Measurements from ENCODE around the gene ZNF496.
"Not testable (repeated sequence)": the region's sequence is repeated elsewhere in the genome, so short reads cannot be mapped to it uniquely, and the experiment has no call there.

ZNF496 gene

GRCh38 chr1:247365023-247365422 lies 33.4 kb upstream of the ZNF496 start:
- no peak for DNase-seq (ENCODE audit: insufficient read length, low spot score)
- FAIRE-seq, result no peak
- no peak for TF ChIP-seq POLR2A (IDR thresholded peaks at IDR 0.05; ENCODE audit: low read depth, low read length)

DNA sequence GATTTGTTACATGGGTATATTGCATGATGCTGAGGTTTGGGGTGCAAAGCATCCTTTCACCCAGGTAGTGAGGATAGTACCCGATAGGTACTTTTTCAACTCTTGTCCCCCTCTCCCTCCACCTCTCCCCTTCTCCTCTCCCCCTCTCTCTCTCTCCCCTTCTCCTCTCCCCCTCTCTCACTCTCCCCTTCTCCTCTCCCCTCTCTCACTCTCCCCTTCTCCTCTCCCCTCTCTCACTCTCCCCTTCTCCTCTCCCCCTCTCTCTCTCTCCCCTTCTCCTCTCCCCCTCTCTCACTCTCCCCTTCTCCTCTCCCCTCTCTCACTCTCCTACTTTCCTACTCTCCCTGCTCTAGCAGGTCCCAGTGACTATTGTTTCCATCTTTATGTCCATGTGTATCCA lies 31.3 kb upstream of the ZNF496 start:
- DNase-seq (ENCODE audit: insufficient read length, low spot score); FAIRE-seq: not testable (repeated sequence)

GRCh38 chr1:247362153-247362552 lies 30.5 kb upstream of the ZNF496 start:
- FAIRE-seq (no peak), DNase-seq (ENCODE audit: insufficient read length, low spot score) (no peak)
- no peak for TF ChIP-seq POLR2A (IDR thresholded peaks at IDR 0.05; ENCODE audit: low read depth, low read length)

DNA sequence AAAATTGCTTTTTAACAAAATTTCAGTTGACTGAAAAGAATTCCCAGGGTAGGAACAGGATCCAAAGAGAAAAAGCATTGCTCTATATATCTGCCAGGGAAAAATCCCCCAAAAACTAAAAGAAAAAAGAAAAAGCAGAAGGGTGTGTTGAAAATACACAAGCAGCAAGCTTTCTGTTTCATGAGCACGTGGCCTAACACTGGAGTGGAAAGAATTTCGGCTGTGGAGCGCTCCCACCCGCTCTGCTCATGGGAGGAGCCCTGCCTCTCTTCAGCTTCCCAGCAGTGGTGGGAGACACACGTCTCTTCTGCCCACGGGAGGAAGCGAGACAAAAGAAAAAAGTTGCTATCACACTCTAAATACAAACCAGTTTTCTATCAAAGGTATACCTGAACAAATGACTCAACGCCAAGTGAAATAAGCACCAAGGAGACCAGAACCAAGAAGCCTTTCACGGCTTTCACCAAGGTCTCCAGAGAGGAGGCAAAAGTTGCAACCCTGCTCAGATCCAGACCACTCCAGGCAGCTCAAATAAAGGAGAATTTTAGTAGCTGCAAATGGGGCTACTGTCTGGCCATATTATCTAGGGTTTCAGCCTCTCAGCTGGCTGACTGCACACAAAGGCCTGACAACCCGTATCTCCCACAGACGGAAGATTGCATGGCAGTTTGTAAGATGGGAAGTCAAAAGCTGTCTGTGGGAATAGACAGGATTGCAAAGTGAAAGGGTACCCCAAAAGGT lies 29.5 kb upstream of the ZNF496 start:
- FAIRE-seq, result no peak
- TF ChIP-seq POLR2A (IDR thresholded peaks at IDR 0.05; ENCODE audit: low read depth, low read length), result no peak

DNA sequence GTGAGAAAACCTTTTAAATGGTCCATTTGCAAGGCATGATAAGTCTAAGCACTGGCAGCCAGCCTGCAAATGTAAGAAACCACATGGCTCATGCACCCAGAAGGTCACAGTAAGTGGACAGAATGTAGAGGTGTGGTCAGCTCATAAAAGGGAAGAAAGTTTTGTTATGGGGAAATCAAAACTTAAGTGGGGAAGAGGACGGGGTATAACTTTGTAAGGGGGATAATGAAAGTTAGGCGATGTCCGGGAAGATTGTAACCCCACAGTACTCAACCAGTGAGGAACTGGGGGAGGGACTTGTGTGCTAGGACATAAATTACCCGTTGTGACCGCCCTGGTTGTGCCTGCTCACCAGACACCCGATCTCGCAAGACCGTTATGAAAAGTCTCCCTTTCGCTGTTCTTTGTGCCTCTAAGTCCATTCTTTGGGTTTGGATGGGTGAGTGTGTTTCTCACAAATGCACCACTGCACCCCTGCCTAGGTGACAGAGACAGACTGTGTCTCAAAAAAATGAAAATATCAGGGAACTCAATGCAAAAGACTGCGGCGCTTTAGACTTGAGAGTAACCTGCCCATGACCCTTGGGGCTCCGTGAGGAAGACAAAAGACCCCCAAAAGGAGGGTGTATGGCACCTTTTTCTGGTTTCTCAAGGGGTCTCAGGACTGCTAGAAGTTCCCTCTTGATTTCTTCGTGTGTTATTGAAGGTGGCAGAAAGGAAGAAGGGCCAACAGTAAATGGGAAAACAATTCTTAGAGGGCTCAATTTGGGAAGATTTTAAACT lies 28.6 kb upstream of the ZNF496 start:
- no peak for TF ChIP-seq POLR2A (IDR thresholded peaks at IDR 0.05; ENCODE audit: low read depth, low read length)
- FAIRE-seq (no peak), DNase-seq (ENCODE audit: insufficient read length, low spot score) (no peak)

More for the DNA sequence above, 29.5 kb upstream of the ZNF496 start:
- no peak for DNase-seq (ENCODE audit: insufficient read length, low spot score)

GRCh38 chr1:247359559-247359958 lies 27.9 kb upstream of the ZNF496 start:
- DNase-seq (ENCODE audit: insufficient read length, low spot score) (no peak), FAIRE-seq (no peak)
- TF ChIP-seq POLR2A (IDR thresholded peaks at IDR 0.05; ENCODE audit: low read depth, low read length), result no peak

DNA sequence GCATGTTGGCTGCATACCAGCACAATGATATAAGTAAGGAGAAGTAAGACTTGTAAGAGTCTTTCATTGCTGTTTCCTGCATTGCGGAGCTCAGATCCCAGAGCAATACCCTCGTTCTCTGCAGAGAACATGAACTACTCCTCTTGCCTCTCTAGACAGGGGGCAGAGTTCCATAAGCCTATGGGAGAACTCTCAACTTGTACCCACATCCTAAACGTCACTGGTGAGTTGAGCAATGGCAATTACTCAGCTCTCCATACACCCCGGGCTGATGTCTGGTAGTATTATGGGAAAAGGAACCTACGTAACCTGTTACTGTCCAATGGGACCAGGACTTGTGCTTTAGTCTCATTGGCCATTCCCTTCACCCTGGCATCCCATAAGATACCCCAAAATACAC lies 27.3 kb upstream of the ZNF496 start:
- no peak for DNase-seq (ENCODE audit: insufficient read length, low spot score)
- no peak for FAIRE-seq
- TF ChIP-seq POLR2A (IDR thresholded peaks at IDR 0.05; ENCODE audit: low read depth, low read length), result no peak

DNA sequence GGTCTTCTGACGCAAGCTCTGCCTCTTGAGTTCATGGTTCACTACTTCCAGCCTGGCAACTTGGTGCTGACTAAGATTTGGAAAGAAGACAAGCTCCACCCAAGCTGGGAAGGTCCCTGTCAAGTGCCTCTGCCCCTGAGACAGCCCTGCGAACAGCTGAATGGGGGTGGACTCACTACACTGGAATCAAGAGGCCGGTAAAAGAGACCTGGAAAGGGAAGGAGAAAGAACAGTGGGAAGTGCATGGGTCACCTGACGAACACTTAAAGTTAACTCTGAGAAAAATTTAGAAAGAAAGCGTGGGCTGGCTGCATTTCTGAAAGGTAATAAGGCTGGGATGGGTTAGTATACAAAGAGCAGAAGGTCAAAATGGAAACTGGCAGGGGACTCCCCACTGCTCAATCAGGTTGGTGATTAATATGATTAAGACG lies 26.1 kb upstream of the ZNF496 start:
- DNase-seq (ENCODE audit: insufficient read length, low spot score), result no peak
- no peak for TF ChIP-seq POLR2A (IDR thresholded peaks at IDR 0.05; ENCODE audit: low read depth, low read length)
- no peak for FAIRE-seq

GRCh38 chr1:247357052-247357780 lies 25.5 kb upstream of the ZNF496 start:
- no peak for DNase-seq (ENCODE audit: insufficient read length, low spot score)
- FAIRE-seq, result no peak
- no peak for TF ChIP-seq POLR2A (IDR thresholded peaks at IDR 0.05; ENCODE audit: low read depth, low read length)

GRCh38 chr1:247355160-247355559 lies 23.5 kb upstream of the ZNF496 start:
- DNase-seq (ENCODE audit: insufficient read length, low spot score); FAIRE-seq: not testable (repeated sequence)

DNA sequence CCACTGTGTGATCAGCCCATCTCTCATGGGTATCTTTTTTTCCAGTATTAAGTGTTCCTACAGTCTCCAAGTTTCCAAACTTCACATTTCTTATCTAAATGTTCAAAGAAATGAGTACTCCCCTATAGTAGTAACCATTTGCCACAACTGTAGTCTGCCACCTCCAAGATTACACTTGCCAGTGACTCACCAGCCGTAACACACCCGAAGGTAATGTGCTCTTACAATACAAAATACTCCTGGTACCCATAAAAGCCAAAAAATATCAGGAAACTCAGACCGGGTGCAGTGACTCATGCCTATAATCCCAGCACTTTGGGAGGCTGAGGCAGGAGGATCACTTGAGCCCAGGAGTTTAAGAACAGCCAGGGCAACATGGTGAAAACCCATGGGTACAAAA lies 20.5 kb upstream of the ZNF496 start:
- FAIRE-seq (no peak), DNase-seq (ENCODE audit: insufficient read length, low spot score) (no peak)
- no peak for TF ChIP-seq POLR2A (IDR thresholded peaks at IDR 0.05; ENCODE audit: low read depth, low read length)

DNA sequence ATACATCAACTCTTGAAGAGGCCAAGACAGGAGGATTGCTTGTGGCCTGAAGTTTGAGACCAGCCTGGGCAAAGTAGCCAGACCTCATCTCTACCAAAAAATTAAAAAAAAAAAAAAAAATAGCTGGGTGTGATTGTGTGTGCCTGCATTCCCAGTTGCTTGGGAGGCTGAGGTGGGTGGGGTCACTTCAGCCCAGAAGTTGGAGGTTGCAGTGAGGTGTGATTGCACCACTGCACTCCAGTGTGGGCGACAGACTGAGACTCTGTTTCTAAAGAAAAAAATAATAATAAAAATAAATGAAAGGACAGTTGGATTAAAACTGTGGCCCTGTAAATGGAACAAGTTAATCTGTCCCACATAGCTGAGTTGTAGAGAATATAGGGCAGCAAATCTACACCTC lies 18.9 kb upstream of the ZNF496 start:
- no peak for TF ChIP-seq POLR2A (IDR thresholded peaks at IDR 0.05; ENCODE audit: low read depth, low read length)
- DNase-seq (ENCODE audit: insufficient read length, low spot score) (no peak), FAIRE-seq (no peak)

- TF ChIP-seq POLR2A (IDR thresholded peaks at IDR 0.05; ENCODE audit: low read depth, low read length), result no peak
- FAIRE-seq (no peak), DNase-seq (ENCODE audit: insufficient read length, low spot score) (no peak)
Measured at GRCh38 chr1:247347477-247348222, 16.0 kb upstream of the ZNF496 start.

- FAIRE-seq (no peak), DNase-seq (ENCODE audit: insufficient read length, low spot score) (no peak)
- no peak for TF ChIP-seq POLR2A (IDR thresholded peaks at IDR 0.05; ENCODE audit: low read depth, low read length)
Measured at GRCh38 chr1:247345881-247346280, 14.2 kb upstream of the ZNF496 start.

Data from H54 (cell line).